Natural killer cell (primary cell): ENCODE measurements around the gene WWC1. TPM values are rescaled to one million over a fixed set of nuclear protein-coding genes. Genes with fewer than 3 reads are reported as not detected.

ENCODE experiments used
- ATAC-seq, 3 donors: fragments of 150-1000 bp in 2 of 3; fragments of 200-7000 bp in 1 of 3; cut with Tn5 transposase; 1 replicate in 1 of 3; 2 replicates in 2 of 3; pipeline ENCODE4 v1.10.0; 2021; ENCODE audit warnings: mild to moderate bottlenecking in 2 of 3, moderate library complexity in 2 of 3
- DNase-seq, 2 donors: peaks; one replicate each; pipeline versions ENCODE4 v3.0.0 to v3.0.0-alpha.2; 2013 to 2021; ENCODE audit warnings: mixed read lengths in 1 of 2
- H3K27ac ChIP-seq: one replicate; pipeline ENCODE4 v1.5.1; 2013; ENCODE audit warnings: mild to moderate bottlenecking, low read length
- H3K27me3 ChIP-seq: one replicate; pipeline ENCODE4 v1.6.1; 2013; ENCODE audit warnings: low read length; ENCODE audit not compliant: control insufficient read depth, insufficient read depth
- H3K36me3 ChIP-seq: one replicate; pipeline ENCODE4 v1.6.1; 2013; ENCODE audit warnings: low read length; ENCODE audit not compliant: control insufficient read depth, insufficient read depth
- H3K4me1 ChIP-seq: one replicate; pipeline ENCODE4 v1.6.1; 2013; ENCODE audit warnings: low read length; ENCODE audit not compliant: control insufficient read depth, insufficient read depth
- H3K4me3 ChIP-seq: one replicate; pipeline ENCODE4 v1.5.1; 2013; ENCODE audit warnings: low read length
- H3K9me3 ChIP-seq: one replicate; pipeline ENCODE4 v1.6.1; 2013; ENCODE audit warnings: low read length; ENCODE audit not compliant: control insufficient read depth, insufficient read depth
- H3K27ac Mint-ChIP-seq, 2 donors: one replicate each; pipeline ENCODE4 v1.8.0; 2022; ENCODE audit warnings: mild to moderate bottlenecking in 2 of 2, mixed read lengths in 2 of 2, moderate library complexity in 1 of 2
- H3K27me3 Mint-ChIP-seq, 2 donors: one replicate each; pipeline ENCODE4 v1.8.0; 2022; ENCODE audit warnings: low read depth in 2 of 2, mixed read lengths in 2 of 2
- H3K36me3 Mint-ChIP-seq: one replicate; pipeline ENCODE4 v1.8.0; 2022; ENCODE audit warnings: mixed read lengths
- H3K4me1 Mint-ChIP-seq, 2 donors: one replicate each; pipeline ENCODE4 v1.8.0; 2022; ENCODE audit warnings: mixed read lengths in 2 of 2
- H3K4me3 Mint-ChIP-seq: one replicate; pipeline ENCODE4 v1.8.0; 2022; ENCODE audit warnings: mild to moderate bottlenecking, moderate library complexity, mixed read lengths
- H3K9me3 Mint-ChIP-seq, 2 donors: one replicate each; pipeline ENCODE4 v1.8.0; 2022; ENCODE audit warnings: mixed read lengths in 2 of 2
- WGBS: methylation state at CpG from one replicate; pipeline ENCODE4 v1.1.7; 2013; ENCODE audit warnings: missing lambda C conversion rate; ENCODE audit not compliant: insufficient coverage; 5-methylcytosine and 5-hydroxymethylcytosine counted together
- intact Hi-C: fragments of 100-400 bp; cut with micrococcal nuclease; formaldehyde crosslinking; loops from one replicate; pipeline ENCODE4 v1.14.2; 2022
- total RNA-seq, 4 donors: library from RNA; stranded (reverse); fragments of 120-200 nt in 1 of 4; gene quantifications; one replicate each; pipeline versions ENCODE4 v1.2.3 to v1.2.4, GENCODE V29; 2013 to 2022
- TF ChIP-seq, protein P1 (sequence below): fragments of 200-600 bp; IDR thresholded peaks from one replicate; pipeline ENCODE4 v1.8.0; 2022; ENCODE audit warnings: antibody characterized with exemption

The WWC1 gene
- total RNA-seq, 3 donors from 2014 or later (not counting 1 experiment from before 2014, with no cell fraction given), result 0.42 to 0.66 (median 0.53) TPM

DNA sequence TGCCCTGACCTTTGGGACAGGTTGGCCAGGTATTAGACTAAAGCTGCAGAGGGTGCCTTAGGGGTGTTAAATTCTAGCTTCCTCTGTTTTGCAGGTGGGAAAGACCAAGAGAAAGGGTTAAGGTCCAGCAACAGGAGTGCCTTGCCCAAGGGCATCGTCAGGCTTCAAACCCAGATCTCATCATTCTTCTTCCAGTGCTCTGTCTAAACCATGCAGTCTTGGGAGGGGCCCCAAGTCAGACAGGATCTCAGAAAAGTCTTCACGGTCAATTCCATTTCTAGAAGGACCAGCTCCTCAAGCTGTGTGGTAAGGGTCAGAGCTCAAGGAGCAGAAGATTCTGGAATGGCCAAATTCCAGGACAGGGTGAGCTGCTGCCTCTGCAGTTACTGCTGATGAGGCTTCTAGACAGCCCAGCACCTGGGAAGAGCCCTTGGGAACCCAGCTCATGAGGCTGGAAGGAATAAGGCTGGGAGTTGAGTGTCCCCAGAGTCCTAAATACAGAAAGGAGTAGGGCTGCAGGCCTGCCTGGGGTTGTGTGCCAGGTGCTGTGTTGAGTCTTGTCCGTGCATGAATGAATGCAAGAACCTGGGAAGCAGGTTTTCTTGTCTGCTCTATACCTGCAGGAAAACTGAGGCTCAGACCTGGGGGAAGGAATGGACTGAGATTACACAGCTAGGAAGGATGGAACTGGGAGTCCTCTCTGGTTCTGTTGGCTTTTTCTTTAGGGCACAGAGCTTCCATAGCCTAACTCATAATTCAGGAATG lies 69.3 kb downstream of the WWC1 start:
- no peak for ATAC-seq
- Mint-ChIP-seq H3K27ac (no peak overlapping the region), H3K4me3 (no peak overlapping the region), H3K27me3 (peaks cover 3 to 5% of the 10 kb centered on the region in 2 donors), H3K4me1 (no peaks in the 10 kb centered on the region), H3K9me3 (no peaks in the 10 kb centered on the region), H3K36me3 (no peaks in the 10 kb centered on the region)
- no peaks in the 10 kb centered on the region for H3K27me3 ChIP-seq
- no peak overlapping the region for H3K4me3 ChIP-seq
- no peaks in the 10 kb centered on the region for H3K4me1 ChIP-seq
- H3K9me3 ChIP-seq, result no peaks in the 10 kb centered on the region
- 89% methylated on average over 3 of the region's 3 CpGs for WGBS
- no peak overlapping the region for H3K27ac ChIP-seq
- TF ChIP-seq, protein P1, sequence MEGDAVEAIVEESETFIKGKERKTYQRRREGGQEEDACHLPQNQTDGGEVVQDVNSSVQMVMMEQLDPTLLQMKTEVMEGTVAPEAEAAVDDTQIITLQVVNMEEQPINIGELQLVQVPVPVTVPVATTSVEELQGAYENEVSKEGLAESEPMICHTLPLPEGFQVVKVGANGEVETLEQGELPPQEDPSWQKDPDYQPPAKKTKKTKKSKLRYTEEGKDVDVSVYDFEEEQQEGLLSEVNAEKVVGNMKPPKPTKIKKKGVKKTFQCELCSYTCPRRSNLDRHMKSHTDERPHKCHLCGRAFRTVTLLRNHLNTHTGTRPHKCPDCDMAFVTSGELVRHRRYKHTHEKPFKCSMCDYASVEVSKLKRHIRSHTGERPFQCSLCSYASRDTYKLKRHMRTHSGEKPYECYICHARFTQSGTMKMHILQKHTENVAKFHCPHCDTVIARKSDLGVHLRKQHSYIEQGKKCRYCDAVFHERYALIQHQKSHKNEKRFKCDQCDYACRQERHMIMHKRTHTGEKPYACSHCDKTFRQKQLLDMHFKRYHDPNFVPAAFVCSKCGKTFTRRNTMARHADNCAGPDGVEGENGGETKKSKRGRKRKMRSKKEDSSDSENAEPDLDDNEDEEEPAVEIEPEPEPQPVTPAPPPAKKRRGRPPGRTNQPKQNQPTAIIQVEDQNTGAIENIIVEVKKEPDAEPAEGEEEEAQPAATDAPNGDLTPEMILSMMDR, result no peak
- no peaks in the 10 kb centered on the region for H3K36me3 ChIP-seq
- intact Hi-C loops, result no loop called here
- no peak for DNase-seq

GRCh38 chr5:168362097-168362885 lies 70.8 kb downstream of the WWC1 start:
- DNase-seq (no peak), ATAC-seq (no peak)
- H3K27ac ChIP-seq, result no peak overlapping the region
- Mint-ChIP-seq H3K27ac (no peak overlapping the region), H3K9me3 (no peaks in the 10 kb centered on the region), H3K4me3 (no peak overlapping the region), H3K4me1 (no peaks in the 10 kb centered on the region), H3K27me3 (peaks cover 3 to 5% of the 10 kb centered on the region in 2 donors), H3K36me3 (no peaks in the 10 kb centered on the region)
- no peaks in the 10 kb centered on the region for H3K36me3 ChIP-seq
- no peaks in the 10 kb centered on the region for H3K9me3 ChIP-seq
- intact Hi-C loops, result no loop called here
- no peak overlapping the region for H3K4me3 ChIP-seq
- no peaks in the 10 kb centered on the region for H3K4me1 ChIP-seq
- WGBS, result 82% methylated on average over 3 of the region's 3 CpGs
- TF ChIP-seq, protein P1, result no peak
- H3K27me3 ChIP-seq, result no peaks in the 10 kb centered on the region

- H3K36me3 Mint-ChIP-seq, result no peaks in the 10 kb centered on the region
- DNase-seq (no peak), ATAC-seq (no peak)
- no peaks in the 10 kb centered on the region for H3K9me3 Mint-ChIP-seq
- H3K9me3 ChIP-seq, result no peaks in the 10 kb centered on the region
- H3K27ac ChIP-seq, result no peak overlapping the region
- H3K27me3 Mint-ChIP-seq, result peaks cover 3 to 5% of the 10 kb centered on the region in 2 donors
- no peak overlapping the region for H3K27ac Mint-ChIP-seq
- 93% methylated on average over 11 of the region's 11 CpGs for WGBS
- H3K4me3 Mint-ChIP-seq, result no peak overlapping the region
- no peaks in the 10 kb centered on the region for H3K4me1 ChIP-seq
- TF ChIP-seq, protein P1, result no peak
- intact Hi-C loops, result no loop called here
- H3K4me3 ChIP-seq, result no peak overlapping the region
- H3K4me1 Mint-ChIP-seq, result no peaks in the 10 kb centered on the region
- H3K36me3 ChIP-seq, result no peaks in the 10 kb centered on the region
- H3K27me3 ChIP-seq, result no peaks in the 10 kb centered on the region
Measured at GRCh38 chr5:168364151-168364661, 72.8 kb downstream of the WWC1 start.
